HG02642 (cell line): ENCODE measurements around the gene ARL8A.

Source experiments
- ATAC-seq: cut with Tn5 transposase; IDR thresholded peaks from one replicate; pipeline ENCODE4 v1.9.1; 2021; ENCODE audit warnings: mild to moderate bottlenecking; ENCODE audit not compliant: unreplicated experiment, poor library complexity

Gene ARL8A

DNA sequence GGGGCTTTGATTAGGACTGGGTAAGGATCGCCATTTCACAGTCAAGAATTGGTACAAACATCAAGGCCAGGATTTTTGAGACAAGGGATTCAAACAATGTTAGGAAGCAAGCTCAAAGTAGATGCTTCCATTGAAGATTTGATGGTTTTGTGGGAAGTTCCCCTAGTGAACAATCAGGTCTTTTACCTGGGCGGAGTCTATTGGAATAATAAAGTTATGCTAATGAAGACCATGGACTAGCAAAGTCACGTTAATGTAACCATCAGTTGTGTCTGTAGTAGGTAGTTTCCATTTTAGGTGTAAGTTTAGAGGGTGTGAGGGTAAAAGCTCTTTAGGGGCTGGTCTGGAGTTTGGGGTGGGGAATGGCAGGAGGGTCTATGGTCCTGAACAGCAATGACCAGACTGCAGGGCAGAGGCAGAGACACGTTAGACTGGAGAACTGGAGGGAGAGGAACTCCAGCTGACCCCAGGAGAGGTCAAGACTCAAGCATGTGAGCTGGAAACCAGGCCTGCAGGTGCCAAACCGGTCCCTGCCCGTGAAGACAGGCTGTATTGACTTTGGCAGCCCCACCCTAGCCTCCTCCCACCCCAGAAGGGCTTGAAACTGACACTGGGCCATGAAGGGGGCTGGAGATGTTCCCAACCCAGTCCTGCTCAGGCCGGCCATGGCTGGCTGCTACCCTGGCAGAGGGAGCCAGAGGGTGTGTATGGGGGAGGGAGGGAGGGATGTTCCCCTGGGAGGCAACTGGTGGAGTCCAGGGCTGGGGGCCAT, 57.8 kb downstream of the ARL8A start:
- ATAC-seq = no peak

DNA sequence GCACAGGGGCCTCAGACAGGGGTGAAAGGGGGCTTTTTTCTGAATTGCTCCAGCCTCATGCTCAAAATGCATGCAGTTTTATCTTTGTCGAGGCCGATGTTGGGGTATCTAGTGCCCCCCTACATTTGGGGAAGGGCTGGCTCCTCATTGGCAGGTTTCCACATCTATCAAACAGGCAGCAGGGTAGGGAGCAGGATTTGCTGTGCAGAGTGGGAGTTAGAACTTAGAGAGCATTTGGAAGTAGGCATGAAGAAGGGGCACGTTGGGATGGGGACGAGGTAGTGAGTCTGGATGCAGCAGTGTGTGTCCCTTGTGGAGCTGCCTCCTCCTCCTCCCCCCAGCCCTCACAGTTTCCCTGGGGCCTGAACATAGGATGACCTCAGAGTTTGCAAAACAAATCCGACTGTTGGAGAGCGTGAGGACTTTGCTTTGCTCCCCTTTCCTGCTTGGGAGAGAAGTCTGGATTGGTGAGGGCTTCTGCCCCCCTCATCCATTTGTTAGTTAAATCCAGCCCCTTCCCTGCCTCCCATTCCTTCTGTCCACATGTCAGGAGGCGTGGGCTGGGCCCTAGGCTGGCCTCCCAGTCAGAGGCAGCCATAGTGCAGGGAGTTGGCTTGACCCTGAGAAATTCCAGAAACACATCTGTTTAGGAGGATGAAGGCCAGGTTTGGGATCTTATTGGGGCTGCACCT, 58.7 kb downstream of the ARL8A start:
- no peak for ATAC-seq

DNA sequence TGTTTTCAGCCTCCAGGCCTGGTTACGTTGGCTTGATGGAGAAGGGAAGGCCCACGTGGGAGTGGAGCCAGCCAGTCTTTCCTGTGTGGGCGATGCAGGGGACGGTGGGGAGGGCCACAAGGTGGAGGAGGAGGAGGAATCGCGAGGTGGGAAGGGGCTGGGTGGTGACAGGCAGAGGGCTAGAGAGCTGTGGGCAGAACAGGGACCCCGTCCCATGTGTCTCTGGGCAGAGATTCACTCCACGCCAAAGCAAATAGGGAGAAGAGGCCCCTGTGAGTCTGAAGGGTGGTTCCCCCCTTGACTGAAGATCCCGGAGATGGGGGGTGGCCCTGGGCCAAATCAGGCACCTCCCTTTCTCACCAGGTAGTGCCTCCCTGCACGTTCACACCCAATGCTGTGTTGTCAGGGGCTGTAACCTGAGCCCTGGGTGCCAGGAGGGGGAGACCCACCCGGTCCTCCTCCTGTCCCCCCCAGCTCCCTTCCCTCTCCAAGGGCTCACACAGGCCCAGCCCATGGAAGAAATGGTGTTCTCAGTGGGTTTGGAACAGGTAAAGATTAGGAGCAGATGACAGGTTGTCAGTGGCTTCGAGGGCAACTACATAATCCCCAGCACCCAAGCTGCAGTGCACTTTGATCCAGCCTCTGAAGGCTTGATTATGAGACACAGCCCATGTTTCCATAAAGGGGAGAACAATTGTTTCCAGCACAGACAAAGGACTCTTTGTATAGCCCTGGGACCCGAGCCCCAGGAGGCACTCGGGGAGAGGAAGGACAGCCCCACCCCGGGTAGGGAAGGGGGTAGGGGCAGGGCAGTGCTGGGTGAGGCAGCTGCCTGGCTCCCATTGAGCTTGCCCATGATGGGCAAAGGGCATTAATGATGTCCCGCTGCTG, 59.5 kb downstream of the ARL8A start:
- ATAC-seq = no peak
